Neural crest cell (in vitro differentiated cells): ENCODE measurements around the gene FPR1. TPM values are rescaled to one million over a fixed set of nuclear protein-coding genes. Genes with fewer than 3 reads are reported as not detected.

ENCODE experiments used
- DNase-seq: peaks from one replicate; pipeline ENCODE4 v3.0.0; 2021; ENCODE audit warnings: low read depth, mixed read lengths, low spot score
- H3K27ac Mint-ChIP-seq: one replicate; pipeline ENCODE4 v1.8.0; 2021; ENCODE audit warnings: mild to moderate bottlenecking, mixed read lengths; ENCODE audit not compliant: unreplicated experiment
- H3K27me3 Mint-ChIP-seq: 2 replicates; pipeline ENCODE4 v1.8.0; 2021; ENCODE audit warnings: low read depth, mild to moderate bottlenecking, mixed read lengths
- H3K36me3 Mint-ChIP-seq: 2 replicates; pipeline ENCODE4 v1.8.0; 2021; ENCODE audit warnings: low read depth, mild to moderate bottlenecking, mixed read lengths
- H3K4me1 Mint-ChIP-seq: 2 replicates; pipeline ENCODE4 v1.8.0; 2021; ENCODE audit warnings: mixed read lengths
- H3K4me3 Mint-ChIP-seq: one replicate; pipeline ENCODE4 v1.8.0; 2021; ENCODE audit warnings: mild to moderate bottlenecking, mixed read lengths
- H3K9me3 Mint-ChIP-seq: 2 replicates; pipeline ENCODE4 v1.8.0; 2021; ENCODE audit warnings: mixed read lengths
- CTCF ChIP-seq: fragments of 200-600 bp; sonication (generic); conservative IDR thresholded peaks from 2 replicates; pipeline ENCODE4 v1.5.0; 2021; ENCODE audit warnings: antibody characterized with exemption, mild to moderate bottlenecking
- total RNA-seq: library from RNA; stranded (reverse); gene quantifications from 2 replicates; pipeline ENCODE4 v1.2.1, GENCODE V29; 2021

FPR1 gene
- total RNA-seq, 1 donor from 2014 or later: not detected

- H3K4me1 Mint-ChIP-seq: peaks cover 6% of the 10 kb centered on the region
- no peak for TF ChIP-seq CTCF
- no peak overlapping the region for H3K4me3 Mint-ChIP-seq
- no peak overlapping the region for H3K27ac Mint-ChIP-seq
- H3K36me3 Mint-ChIP-seq: peaks cover 3% of the 10 kb centered on the region
- H3K9me3 Mint-ChIP-seq: peaks cover 21% of the 10 kb centered on the region
- no peak for DNase-seq
- peaks cover 3% of the 10 kb centered on the region for H3K27me3 Mint-ChIP-seq
Measured at GRCh38 chr19:51797480-51797879, 45.8 kb upstream of the FPR1 start.

GRCh38 chr19:51796195-51796679 lies 44.6 kb upstream of the FPR1 start:
- Mint-ChIP-seq H3K9me3 (peaks cover 24% of the 10 kb centered on the region), H3K27ac (no peak overlapping the region), H3K4me1 (peaks cover 6% of the 10 kb centered on the region), H3K36me3 (peaks cover 3% of the 10 kb centered on the region), H3K27me3 (peaks cover 3% of the 10 kb centered on the region), H3K4me3 (no peak overlapping the region)
- DNase-seq: no peak
- no peak for TF ChIP-seq CTCF

- H3K4me3 Mint-ChIP-seq: no peak within 1 kb of the TSS
- no peak for DNase-seq
- peaks cover 2% of the 10 kb centered on the region for H3K4me1 Mint-ChIP-seq
- H3K36me3 Mint-ChIP-seq: peaks cover 3% of the 10 kb centered on the region
- H3K27ac Mint-ChIP-seq: no peak within 1 kb of the TSS
- no peak for TF ChIP-seq CTCF
- H3K9me3 Mint-ChIP-seq: peaks cover 18% of the 10 kb centered on the region
- H3K27me3 Mint-ChIP-seq: peaks cover 7% of the 10 kb centered on the region
Measured at GRCh38 chr19:51794885-51795490, 43.3 kb upstream of the FPR1 start, which contains the start of gene FPR3. Gene FPR3 (plus strand): TSS chr19:51795157. CDS start chr19:51823749, 28,592 bp downstream.

- Mint-ChIP-seq H3K9me3 (peaks cover 18% of the 10 kb centered on the region), H3K4me1 (no peaks in the 10 kb centered on the region), H3K36me3 (peaks cover 3% of the 10 kb centered on the region), H3K27me3 (peaks cover 7% of the 10 kb centered on the region), H3K27ac (no peak overlapping the region), H3K4me3 (no peak overlapping the region)
- DNase-seq: no peak
- TF ChIP-seq CTCF: no peak
Measured at GRCh38 chr19:51793994-51794393, 42.3 kb upstream of the FPR1 start.

GRCh38 chr19:51792932-51793331 lies 41.3 kb upstream of the FPR1 start:
- TF ChIP-seq CTCF: no peak
- Mint-ChIP-seq H3K27ac (no peak overlapping the region), H3K4me3 (no peak overlapping the region), H3K9me3 (peaks cover 18% of the 10 kb centered on the region), H3K36me3 (peaks cover 3% of the 10 kb centered on the region), H3K27me3 (peaks cover 7% of the 10 kb centered on the region), H3K4me1 (no peaks in the 10 kb centered on the region)
- no peak for DNase-seq
